ENCODE measurements around the gene KCNC4. TPM values are rescaled to one million over a fixed set of nuclear protein-coding genes. Genes with fewer than 3 reads are reported as not detected.

KCNC4 gene
- total RNA-seq, 1 experiment from 2014 or later = 8.9 TPM

- Histone ChIP-seq H2BK120ac (ENCODE audit: low read depth, low read length, poor library complexity, severe bottlenecking) (no peak overlapping the region), H3K14ac (ENCODE audit: insufficient read depth, low read length) (no peak overlapping the region), H3K4ac (ENCODE audit: low read depth, low read length) (no peak overlapping the region), H4K8ac (replicated peaks; ENCODE audit: insufficient read length, low read depth, low read length) (no peak overlapping the region), H2BK5ac (ENCODE audit: insufficient read length, low read length) (no peak overlapping the region), H3K23me2 (ENCODE audit: insufficient read length, low read depth, low read length, poor library complexity, severe bottlenecking) (no peaks in the 10 kb centered on the region), H3K4me1 (ENCODE audit: insufficient read depth, low read length) (no peaks in the 10 kb centered on the region), H3K56ac (ENCODE audit: insufficient read length, low read depth, low read length) (no peak overlapping the region), H3K79me2 (ENCODE audit: insufficient read depth, low read length) (no peaks in the 10 kb centered on the region), H2BK20ac (ENCODE audit: low read depth, low read length, poor library complexity, severe bottlenecking) (no peak overlapping the region), H4K20me1 (ENCODE audit: control insufficient read depth, insufficient read depth, insufficient read length) (no peaks in the 10 kb centered on the region), H3K9ac (ENCODE audit: extremely low read depth, insufficient read length, low read length) (no peak overlapping the region), H2AFZ (ENCODE audit: low read length) (no peak overlapping the region), H3K23ac (ENCODE audit: insufficient read length, low read depth, low read length) (no peak overlapping the region), H4K5ac (ENCODE audit: insufficient read length, low read depth, low read length) (no peak overlapping the region), H3K18ac (ENCODE audit: insufficient read length, low read depth, low read length) (no peak overlapping the region), H2BK12ac (ENCODE audit: insufficient read length, low read depth, low read length) (no peak overlapping the region), H4K91ac (ENCODE audit: insufficient read length, low read depth, low read length) (no peak overlapping the region), H2AK5ac (ENCODE audit: insufficient read length, low read length) (no peak overlapping the region), H3K79me1 (ENCODE audit: insufficient read depth, low read depth, low read length, poor library complexity, severe bottlenecking) (no peaks in the 10 kb centered on the region), H3T11ph (ENCODE audit: low read length) (no peak overlapping the region), H3K27ac (ENCODE audit: insufficient read length, low read depth, low read length) (no peak overlapping the region), H2BK15ac (ENCODE audit: low read depth, low read length) (no peak overlapping the region), H3K9me3 (ENCODE audit: control insufficient read depth, low read depth, low read length) (no peaks in the 10 kb centered on the region), H3K4me2 (ENCODE audit: insufficient read depth, insufficient read length, low read length) (no peak overlapping the region), H3K27me3 (ENCODE audit: insufficient read depth, low read length) (no peaks in the 10 kb centered on the region)
- DNase-seq = no peak
- WGBS (ENCODE audit: extremely low coverage, insufficient read length, low lambda C conversion rate) = no CpG with 5 or more reads among the region's 6 CpGs
- H3K27me3 Mint-ChIP-seq (ENCODE audit: low read depth) = peaks cover 14% of the 10 kb centered on the region
- no peak overlapping the region for H3K4me3 Mint-ChIP-seq
- no peaks in the 10 kb centered on the region for H3K36me3 Mint-ChIP-seq (ENCODE audit: insufficient read depth in 1 of 3, low read depth in 3 of 3)
- no peak overlapping the region for H3K27ac Mint-ChIP-seq
- no peaks in the 10 kb centered on the region for H3K9me3 Mint-ChIP-seq
- TF ChIP-seq, protein P1, sequence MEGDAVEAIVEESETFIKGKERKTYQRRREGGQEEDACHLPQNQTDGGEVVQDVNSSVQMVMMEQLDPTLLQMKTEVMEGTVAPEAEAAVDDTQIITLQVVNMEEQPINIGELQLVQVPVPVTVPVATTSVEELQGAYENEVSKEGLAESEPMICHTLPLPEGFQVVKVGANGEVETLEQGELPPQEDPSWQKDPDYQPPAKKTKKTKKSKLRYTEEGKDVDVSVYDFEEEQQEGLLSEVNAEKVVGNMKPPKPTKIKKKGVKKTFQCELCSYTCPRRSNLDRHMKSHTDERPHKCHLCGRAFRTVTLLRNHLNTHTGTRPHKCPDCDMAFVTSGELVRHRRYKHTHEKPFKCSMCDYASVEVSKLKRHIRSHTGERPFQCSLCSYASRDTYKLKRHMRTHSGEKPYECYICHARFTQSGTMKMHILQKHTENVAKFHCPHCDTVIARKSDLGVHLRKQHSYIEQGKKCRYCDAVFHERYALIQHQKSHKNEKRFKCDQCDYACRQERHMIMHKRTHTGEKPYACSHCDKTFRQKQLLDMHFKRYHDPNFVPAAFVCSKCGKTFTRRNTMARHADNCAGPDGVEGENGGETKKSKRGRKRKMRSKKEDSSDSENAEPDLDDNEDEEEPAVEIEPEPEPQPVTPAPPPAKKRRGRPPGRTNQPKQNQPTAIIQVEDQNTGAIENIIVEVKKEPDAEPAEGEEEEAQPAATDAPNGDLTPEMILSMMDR (conservative IDR thresholded peaks at IDR 0.05) = no peak
- H3K4me1 Mint-ChIP-seq = peaks cover 6 to 10% of the 10 kb centered on the region in 2 experiments; a peak in 2 of 4 replicates
These were observed 22.0 kb upstream of the KCNC4 start for GRCh38 chr1:110188035-110188618.

Measured in H9 (cell line).